Lower leg skin (tissue), 4 donors: ENCODE results near the gene HGS. TPM values are rescaled to one million over a fixed set of nuclear protein-coding genes. Genes with fewer than 3 reads are reported as not detected.

Experiments used
- DNase-seq, 2 donors: peaks; one replicate each; pipeline ENCODE4 v3.0.0-alpha.2; 2019; ENCODE audit warnings: low spot score in 2 of 2
- H3K4me3 ChIP-seq: fragments of 200-600 bp; sonication (generic); 2 replicates; pipeline ENCODE4 v1.5.1; 2017; ENCODE audit warnings: mild to moderate bottlenecking, low read depth; ENCODE audit not compliant: poor library complexity, severe bottlenecking
- POLR2A ChIP-seq, 2 donors: fragments of 450-650 bp; IDR thresholded peaks; one replicate each; pipeline ENCODE4 v1.6.1; 2016 to 2017; ENCODE audit warnings: antibody characterized with exemption in 2 of 2, mild to moderate bottlenecking in 1 of 2, moderate library complexity in 1 of 2
- WGBS, 2 donors: methylation state at CpG; one replicate each; pipeline ENCODE4 v1.1.5; 2018; 5-methylcytosine and 5-hydroxymethylcytosine counted together
- intact Hi-C: fragments of 100-400 bp; cut with DNase I; formaldehyde crosslinking; loops from one replicate; pipeline ENCODE4 v1.15.0; 2023; ENCODE audit warnings: low total_unique reads
- total RNA-seq, 4 donors: library from RNA; depleted of rRNA; stranded (reverse); fragments of >200 nt; gene quantifications; one replicate each; pipeline ENCODE4 v1.1.0, GENCODE V29; 2016
- TF ChIP-seq, protein P1 (sequence below), 3 donors: fragments of 450-650 bp; IDR thresholded peaks; one replicate each; pipeline ENCODE4 v1.5.1; 2016; ENCODE audit warnings: antibody characterized with exemption in 3 of 3, mild to moderate bottlenecking in 3 of 3, moderate library complexity in 2 of 3

HGS gene
- total RNA-seq, 4 donors from 2014 or later, result 87.0 to 160 (median 92.1) TPM

DNA sequence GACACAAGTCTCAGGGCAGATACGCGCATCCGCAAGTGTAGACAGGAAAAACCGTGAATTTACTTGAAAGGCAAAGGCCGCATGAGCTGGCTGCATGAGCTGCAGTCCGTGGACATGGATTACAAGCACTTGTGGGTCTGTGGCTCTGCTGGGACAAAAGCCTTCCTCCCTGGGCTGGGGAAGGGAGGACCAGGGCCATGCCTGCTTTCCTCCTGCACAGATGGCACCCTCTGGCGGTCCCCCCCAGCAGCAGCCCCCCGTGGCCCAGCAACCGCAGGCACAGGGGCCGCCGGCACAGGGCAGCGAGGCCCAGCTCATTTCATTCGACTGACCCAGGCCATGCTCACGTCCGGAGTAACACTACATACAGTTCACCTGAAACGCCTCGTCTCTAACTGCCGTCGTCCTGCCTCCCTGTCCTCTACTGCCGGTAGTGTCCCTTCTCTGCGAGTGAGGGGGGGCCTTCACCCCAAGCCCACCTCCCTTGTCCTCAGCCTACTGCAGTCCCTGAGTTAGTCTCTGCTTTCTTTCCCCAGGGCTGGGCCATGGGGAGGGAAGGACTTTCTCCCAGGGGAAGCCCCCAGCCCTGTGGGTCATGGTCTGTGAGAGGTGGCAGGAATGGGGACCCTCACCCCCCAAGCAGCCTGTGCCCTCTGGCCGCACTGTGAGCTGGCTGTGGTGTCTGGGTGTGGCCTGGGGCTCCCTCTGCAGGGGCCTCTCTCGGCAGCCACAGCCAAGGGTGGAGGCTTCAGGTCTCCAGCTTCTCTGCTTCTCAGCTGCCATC, 17.7 kb downstream of the HGS start:
- no peak overlapping the region for H3K4me3 ChIP-seq
- intact Hi-C loops, result no loop called here
- TF ChIP-seq, protein P1, sequence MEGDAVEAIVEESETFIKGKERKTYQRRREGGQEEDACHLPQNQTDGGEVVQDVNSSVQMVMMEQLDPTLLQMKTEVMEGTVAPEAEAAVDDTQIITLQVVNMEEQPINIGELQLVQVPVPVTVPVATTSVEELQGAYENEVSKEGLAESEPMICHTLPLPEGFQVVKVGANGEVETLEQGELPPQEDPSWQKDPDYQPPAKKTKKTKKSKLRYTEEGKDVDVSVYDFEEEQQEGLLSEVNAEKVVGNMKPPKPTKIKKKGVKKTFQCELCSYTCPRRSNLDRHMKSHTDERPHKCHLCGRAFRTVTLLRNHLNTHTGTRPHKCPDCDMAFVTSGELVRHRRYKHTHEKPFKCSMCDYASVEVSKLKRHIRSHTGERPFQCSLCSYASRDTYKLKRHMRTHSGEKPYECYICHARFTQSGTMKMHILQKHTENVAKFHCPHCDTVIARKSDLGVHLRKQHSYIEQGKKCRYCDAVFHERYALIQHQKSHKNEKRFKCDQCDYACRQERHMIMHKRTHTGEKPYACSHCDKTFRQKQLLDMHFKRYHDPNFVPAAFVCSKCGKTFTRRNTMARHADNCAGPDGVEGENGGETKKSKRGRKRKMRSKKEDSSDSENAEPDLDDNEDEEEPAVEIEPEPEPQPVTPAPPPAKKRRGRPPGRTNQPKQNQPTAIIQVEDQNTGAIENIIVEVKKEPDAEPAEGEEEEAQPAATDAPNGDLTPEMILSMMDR (IDR thresholded peaks at IDR 0.05), result no peak
- TF ChIP-seq POLR2A (IDR thresholded peaks at IDR 0.05), result no peak
- WGBS, 2 donors, result 71 to 75% methylated on average over 23 of the region's 23 CpGs
- no peak for DNase-seq

DNA sequence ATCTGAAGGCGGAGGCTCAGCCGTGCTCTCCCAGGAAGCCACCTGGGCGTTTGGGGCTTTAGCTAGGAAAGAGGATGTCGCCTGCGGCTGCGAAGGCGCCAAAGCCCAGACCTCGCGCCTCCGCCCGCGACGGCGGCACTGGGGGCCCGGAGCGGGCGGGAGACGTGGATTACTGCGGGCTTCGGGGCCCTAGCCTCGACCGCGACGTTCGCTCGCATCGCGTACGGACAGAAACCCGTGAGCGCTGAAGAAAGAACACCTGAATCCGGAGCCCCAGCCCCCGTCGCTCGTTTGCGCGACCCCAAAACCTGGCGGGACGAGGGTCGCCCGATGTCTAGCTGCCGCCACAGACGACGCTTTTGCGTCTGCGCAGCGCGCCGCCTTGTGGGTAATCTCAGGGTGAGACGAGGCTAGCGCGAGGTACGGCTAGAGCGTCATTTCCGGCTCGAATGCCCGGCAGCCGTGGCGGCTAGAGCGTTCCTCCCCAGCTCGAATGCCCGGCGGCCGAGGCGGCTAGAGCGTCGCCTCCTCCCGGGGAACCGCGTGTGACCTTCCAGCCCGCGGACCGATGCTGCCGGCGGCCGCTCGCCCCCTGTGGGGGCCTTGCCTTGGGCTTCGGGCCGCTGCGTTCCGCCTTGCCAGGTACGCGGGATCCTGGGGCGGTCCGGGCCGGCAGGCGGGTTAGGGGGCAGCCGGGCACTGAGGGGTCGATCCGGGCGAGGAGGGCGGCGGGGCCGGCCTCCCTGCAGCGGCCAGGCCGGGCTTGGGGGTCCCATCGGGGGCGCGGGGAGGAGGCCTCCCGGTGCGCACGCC, 19.3 kb downstream of the HGS start, which contains the start of gene MRPL12:
TSS of gene MRPL12 (plus strand) at position 434 of the 813 bp plus-strand sequence. CDS start at position 569, 135 bp downstream.
- H3K4me3 ChIP-seq, result peak within 1 kb of the TSS; percentile 85
- DNase-seq, result peak; percentile 90 to 98
- peak in 1 of 2 donors; percentile 82 for TF ChIP-seq POLR2A (IDR thresholded peaks at IDR 0.05)
- TF ChIP-seq, protein P1 (IDR thresholded peaks at IDR 0.05), result no peak
- WGBS, 2 donors, result 0% methylated on average over 35 to 38 of the region's 102 CpGs
- intact Hi-C loops, result no loop called here

DNA sequence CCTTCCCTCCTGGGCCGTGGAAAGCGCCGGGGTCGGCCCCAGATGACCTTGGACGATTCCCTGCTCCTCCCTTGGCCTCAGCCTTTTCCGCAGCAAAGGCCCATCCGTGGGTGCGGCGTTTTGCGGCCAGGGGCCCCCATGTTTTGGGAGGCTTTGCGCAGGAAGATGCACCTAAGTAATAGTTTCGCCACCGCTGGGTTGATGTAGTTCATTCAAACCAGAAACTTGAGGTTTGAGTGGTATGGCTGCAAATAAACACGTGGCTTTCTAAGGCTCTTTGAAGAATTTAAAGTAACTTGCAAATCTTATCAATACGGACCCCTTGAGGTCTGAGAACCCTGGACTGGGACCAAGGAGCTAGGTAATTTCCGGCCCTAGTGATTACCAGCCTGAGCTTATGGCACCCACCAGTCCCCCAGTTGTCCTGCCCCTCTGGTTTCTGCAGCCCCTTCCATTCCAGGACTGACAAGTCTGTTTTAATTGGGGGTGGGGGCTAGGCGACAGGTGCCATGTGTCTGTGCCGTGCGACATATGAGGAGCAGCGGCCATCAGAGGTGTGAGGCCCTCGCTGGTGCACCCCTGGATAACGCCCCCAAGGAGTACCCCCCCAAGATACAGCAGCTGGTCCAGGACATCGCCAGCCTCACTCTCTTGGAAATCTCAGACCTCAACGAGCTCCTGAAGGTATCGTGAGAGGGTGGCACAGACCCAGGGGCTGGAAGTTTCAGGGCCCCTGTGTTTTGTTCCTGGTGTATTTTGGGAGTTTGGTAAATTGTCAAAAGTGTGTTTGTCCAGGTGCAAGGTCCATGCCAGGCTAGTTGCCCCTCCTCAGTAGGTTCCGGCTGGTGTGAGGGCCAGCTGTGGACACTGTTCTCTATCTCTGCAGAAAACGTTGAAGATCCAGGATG, 20.2 kb downstream of the HGS start:
- no peak for DNase-seq
- H3K4me3 ChIP-seq, result peak overlapping the region; percentile 85
- 32 to 38% methylated on average over 20 to 27 of the region's 27 CpGs for WGBS, 2 donors
- intact Hi-C loops, result no loop called here
- no peak for TF ChIP-seq POLR2A (IDR thresholded peaks at IDR 0.05)
- TF ChIP-seq, protein P1 (IDR thresholded peaks at IDR 0.05), result no peak

GRCh38 chr17:81705518-81706231, 21.9 kb downstream of the HGS start:
- 94 to 95% methylated on average over 30 of the region's 30 CpGs for WGBS, 2 donors
- TF ChIP-seq POLR2A (IDR thresholded peaks at IDR 0.05), result no peak
- TF ChIP-seq, protein P1 (IDR thresholded peaks at IDR 0.05), result no peak
- no peak overlapping the region for H3K4me3 ChIP-seq
- no peak for DNase-seq
- intact Hi-C loops, result no loop called here

DNA sequence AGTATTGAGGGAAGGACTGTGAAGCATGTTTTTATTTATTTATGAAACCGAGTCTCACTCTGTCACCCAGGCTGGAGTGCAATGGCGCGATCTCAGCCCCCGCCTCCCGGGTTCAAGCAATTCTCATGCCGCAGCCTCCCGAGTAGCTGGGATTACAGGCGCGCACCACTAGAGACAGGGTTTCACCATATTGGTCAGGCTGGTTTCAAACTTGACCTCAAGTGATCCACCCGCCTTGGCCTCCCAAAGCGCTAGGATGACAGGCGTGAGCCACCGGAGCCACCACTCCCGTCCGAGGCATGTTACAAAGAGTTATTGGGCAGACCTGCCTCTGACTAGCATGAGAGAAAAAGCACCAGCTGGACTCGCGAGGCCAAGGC, 22.4 kb downstream of the HGS start:
- H3K4me3 ChIP-seq, result no peak overlapping the region
- 92 to 95% methylated on average over 17 of the region's 17 CpGs for WGBS, 2 donors
- intact Hi-C loops, result no loop called here
- DNase-seq, result no peak
- TF ChIP-seq, protein P1 (IDR thresholded peaks at IDR 0.05), result no peak
- no peak for TF ChIP-seq POLR2A (IDR thresholded peaks at IDR 0.05)
